Endothelial cell of umbilical vein (primary cell): ENCODE data around the gene UHRF1. TPM values are rescaled to one million over a fixed set of nuclear protein-coding genes. Genes with fewer than 3 reads are reported as not detected.

ENCODE experiments used
- BruUV-seq: library from RNA; stranded (reverse); fragments of 400-500 nt; replicated peaks from 2 replicates; lab custom pipeline; 2021; lab: Mats Ljungman, UMichigan
- CTCF ChIA-PET: fragments of 300-600, 350-600 bp; sonication (Branson Sonifier 250); formaldehyde crosslinking; loops from one replicate; lab custom pipeline; 2021; ENCODE audit warnings: antibody characterized with exemption, inconsistent platforms; lab: Charles Lee
- POLR2A ChIA-PET: fragments of 300-600, 350-600 bp; sonication (Branson Sonifier 250); formaldehyde crosslinking; loops from one replicate; lab custom pipeline; 2021; ENCODE audit warnings: antibody characterized with exemption, inconsistent platforms; lab: Charles Lee
- DNase-seq: peaks from one replicate; pipeline ENCODE4 v3.0.0-alpha.2; 2011; ENCODE audit warnings: low read depth, low spot score
- FAIRE-seq: peaks from 2 replicates; lab custom pipeline; 2011; peaks lifted over from hg19 to GRCh38; lab: Jason Lieb, UNC
- H2AFZ ChIP-seq: 2 replicates; pipeline ENCODE4 v1.6.0; 2012; ENCODE audit warnings: low read depth, low read length, control low read depth, inconsistent platforms
- H3K27ac ChIP-seq: 2 replicates; pipeline ENCODE4 v1.5.1; 2011; ENCODE audit warnings: low read depth, mild to moderate bottlenecking, control low read depth, low read length, moderate library complexity; ENCODE audit not compliant: insufficient read depth
- H3K27me3 ChIP-seq, 2 experiments: 2 replicates each; pipeline versions ENCODE4 v1.6.0 to v1.6.1; 2011; ENCODE audit warnings: low read length in 2 of 2, mixed read lengths in 1 of 2; ENCODE audit not compliant: control insufficient read depth in 2 of 2, insufficient read depth in 2 of 2
- H3K36me3 ChIP-seq, 2 experiments: 2 replicates in 1 of 2; 3 replicates in 1 of 2; pipeline ENCODE4 v1.5.1; 2011; ENCODE audit warnings: low read length in 2 of 2, mild to moderate bottlenecking in 1 of 2, moderate library complexity in 1 of 2; ENCODE audit not compliant: control insufficient read depth in 2 of 2, insufficient read depth in 2 of 2; ENCODE audit errors: extremely low read depth in 1 of 2
- H3K4me1 ChIP-seq: 3 replicates; pipeline ENCODE4 v1.5.1; 2011; ENCODE audit warnings: mild to moderate bottlenecking, low read length; ENCODE audit not compliant: control insufficient read depth, insufficient read depth; ENCODE audit errors: extremely low read depth
- H3K4me2 ChIP-seq: 2 replicates; pipeline ENCODE4 v1.6.1; 2011; ENCODE audit warnings: low read length, control low read depth, mixed read lengths; ENCODE audit not compliant: insufficient read depth
- H3K4me3 ChIP-seq, 3 experiments: fragments of 200-600 bp in 1 of 3; sonication (generic), shearing (Covaris generic) in 1 of 3; replicated peaks in 1 of 3; 2 replicates each; pipeline ENCODE4 v1.5.1; 2011 to 2016; ENCODE audit warnings: control low read depth in 3 of 3, low read length in 3 of 3, mild to moderate bottlenecking in 2 of 3, inconsistent platforms in 1 of 3, low read depth in 1 of 3, moderate library complexity in 1 of 3; ENCODE audit not compliant: insufficient read depth in 1 of 3
- H3K79me2 ChIP-seq: 2 replicates; pipeline ENCODE4 v1.6.0; 2012; ENCODE audit warnings: low read length, inconsistent platforms; ENCODE audit not compliant: control insufficient read depth, insufficient read depth
- H3K9ac ChIP-seq: replicated peaks from 2 replicates; pipeline ENCODE3; 2011; ENCODE audit warnings: low read length, control low read depth; ENCODE audit not compliant: insufficient read depth; ENCODE audit errors: extremely low read depth
- H3K9me1 ChIP-seq: replicated peaks from 3 replicates; pipeline ENCODE4 v1.6.0; 2011; ENCODE audit warnings: mild to moderate bottlenecking, low read length; ENCODE audit not compliant: control insufficient read depth, insufficient read depth; ENCODE audit errors: extremely low read depth
- H3K9me3 ChIP-seq: replicated peaks from 2 replicates; pipeline ENCODE4 v1.5.1; 2012; ENCODE audit warnings: low read length, inconsistent platforms; ENCODE audit not compliant: control insufficient read depth, insufficient read depth
- H4K20me1 ChIP-seq: replicated peaks from 2 replicates; pipeline ENCODE3; 2011; ENCODE audit warnings: mild to moderate bottlenecking, low read length; ENCODE audit not compliant: control insufficient read depth, insufficient read depth; ENCODE audit errors: extremely low read depth
- CTCF ChIP-seq, 2 donors: IDR thresholded peaks; 1 replicate in 1 of 2; 2 replicates in 1 of 2; pipeline ENCODE4 v1.5.1; 2011; ENCODE audit warnings: low read length in 2 of 2, mild to moderate bottlenecking in 2 of 2, moderate library complexity in 2 of 2, control low read depth in 1 of 2, inconsistent platforms in 1 of 2, low read depth in 1 of 2; ENCODE audit not compliant: insufficient read depth in 1 of 2; ENCODE audit errors: extremely low read depth in 1 of 2
- EZH2 ChIP-seq: IDR thresholded peaks from 2 replicates; pipeline ENCODE4 v1.6.1; 2012; ENCODE audit warnings: borderline replicate concordance, low read depth, mild to moderate bottlenecking, moderate library complexity, low read length, inconsistent platforms; ENCODE audit not compliant: severe bottlenecking
- FOS ChIP-seq: IDR thresholded peaks from 2 replicates; pipeline ENCODE4 v1.6.1; 2011; ENCODE audit warnings: mild to moderate bottlenecking, low read length, moderate library complexity, borderline replicate concordance; ENCODE audit not compliant: insufficient read depth
- JUN ChIP-seq: IDR thresholded peaks from 2 replicates; pipeline ENCODE4 v1.6.1; 2011; ENCODE audit warnings: borderline replicate concordance, low read depth; ENCODE audit not compliant: insufficient read length, insufficient read depth
- MAX ChIP-seq: IDR thresholded peaks from 2 replicates; pipeline ENCODE4 v1.6.1; 2011; ENCODE audit not compliant: insufficient read depth, insufficient read length
- MYC ChIP-seq: IDR thresholded peaks from one replicate; pipeline ENCODE4 v1.6.1; 2011; ENCODE audit warnings: mild to moderate bottlenecking, low read depth, low read length
- POLR2A ChIP-seq: IDR thresholded peaks from 2 replicates; pipeline ENCODE4 v1.6.1; 2012; ENCODE audit warnings: low read depth, mild to moderate bottlenecking, control low read depth, low read length
- POLR2AphosphoS5 ChIP-seq: IDR thresholded peaks from 2 replicates; pipeline ENCODE4 v1.6.1; 2012; ENCODE audit warnings: low read depth, mild to moderate bottlenecking, control low read depth, low read length, moderate library complexity; ENCODE audit not compliant: insufficient read depth
- dilution Hi-C: fragments of 300-500 bp; cut with MboI; formaldehyde crosslinking; loops from one replicate; pipeline ENCODE4 v1.15.0; 2019; ENCODE audit warnings: low sequenced_read_pairs; ENCODE audit not compliant: extremely low pct_ligation_motif_present
- intact Hi-C: fragments of 100-400 bp; cut with micrococcal nuclease; formaldehyde crosslinking; loops from one replicate; pipeline ENCODE4 v1.10.0; 2022
- polyA plus RNA-seq, 4 experiments: library from polyadenylated mRNA; depleted of rRNA in 3 of 4; stranded (reverse) in 3 of 4; unstranded in 1 of 4; fragments of >200 nt; gene quantifications; 2 replicates each; pipeline versions ENCODE4 v1.2.1 to v1.2.3, GENCODE V29; 2011 to 2012; ENCODE audit warnings: missing spikeins in 1 of 4
- total RNA-seq: library from RNA; stranded (reverse); gene quantifications from 2 replicates; pipeline ENCODE4 v1.2.3, GENCODE V29; 2021

UHRF1 gene
- total and polyA plus RNA-seq, 2 donors (not counting 3 experiments of a cell fraction or from before 2014, with no cell fraction given), result 13.3 to 76.8 TPM

- Histone ChIP-seq H3K79me2 (peaks cover 21% of the 10 kb centered on the region), H3K36me3 (no peaks in the 10 kb centered on the region), H2AFZ (no peak overlapping the region), H3K9me3 (no peaks in the 10 kb centered on the region), H3K9me1 (no peaks in the 10 kb centered on the region), H3K9ac (no peak overlapping the region), H3K4me3 (no peak overlapping the region), H3K4me2 (no peak overlapping the region), H3K4me1 (no peaks in the 10 kb centered on the region), H3K27ac (no peak overlapping the region), H3K27me3 (no peaks in the 10 kb centered on the region), H4K20me1 (no peaks in the 10 kb centered on the region)
- intact Hi-C loops, result no loop called here
- CTCF ChIA-PET, result interaction anchor here (0.7 to 3.4 kb wide), 2 partner anchors 22 to 26 kb away, joined by 4 to 32 read pairs; no protein-coding TSS in a partner anchor
- POLR2A ChIA-PET, result no interaction called here
- TF ChIP-seq POLR2AphosphoS5 (no peak), MAX (no peak), POLR2A (no peak), FOS (no peak), EZH2 (no peak), JUN (no peak), CTCF (IDR thresholded peaks at IDR 0.05; ENCODE audit: extremely low read depth in 1 of 2, insufficient read depth in 1 of 2, low read depth in 1 of 2, low read length in 2 of 2) (no peak), MYC (no peak)
- dilution Hi-C loops, result no loop called here
- DNase-seq, result no peak
- no peak for FAIRE-seq
- no TSS peak for BruUV-seq
These were observed 94.5 kb downstream of the UHRF1 start for GRCh38 chr19:5003781-5004180.
